GM19397 (cell line): Measurements from ENCODE around the gene STRADA.

ENCODE experiments used
- ATAC-seq: cut with Tn5 transposase; IDR thresholded peaks from one replicate; pipeline ENCODE4 v1.9.1; 2021; ENCODE audit warnings: mild to moderate bottlenecking, moderate library complexity; ENCODE audit not compliant: unreplicated experiment

STRADA gene

GRCh38 chr17:63701868-63702720 lies 39.5 kb downstream of the STRADA start:
- ATAC-seq: no peak

- ATAC-seq: no peak
Measured at GRCh38 chr17:63701456-63701820, 40.2 kb downstream of the STRADA start.

GRCh38 chr17:63700528-63701455 lies 40.8 kb downstream of the STRADA start:
- peak; percentile 22 for ATAC-seq

GRCh38 chr17:63699638-63700527 lies 41.7 kb downstream of the STRADA start, which contains the start of gene LIMD2:
Gene LIMD2 (minus strand): TSS chr17:63700125. CDS start chr17:63699298, 827 bp downstream.
- ATAC-seq: peak; percentile 23

- ATAC-seq: peak; percentile 36
Measured at GRCh38 chr17:63698886-63699637, 42.5 kb downstream of the STRADA start.

- no peak for ATAC-seq
Measured at GRCh38 chr17:63698381-63698885, 43.2 kb downstream of the STRADA start.

- ATAC-seq: no peak
Measured at GRCh38 chr17:63697341-63698286, 44.0 kb downstream of the STRADA start.

- ATAC-seq: no peak
Measured at GRCh38 chr17:63696381-63696961, 45.1 kb downstream of the STRADA start.

- ATAC-seq: no peak
Measured at GRCh38 chr17:63695889-63696288, 45.7 kb downstream of the STRADA start.

- no peak for ATAC-seq
Measured at GRCh38 chr17:63694950-63695773, 46.4 kb downstream of the STRADA start.

- ATAC-seq: no peak
Measured at GRCh38 chr17:63694229-63694949, 47.2 kb downstream of the STRADA start.

GRCh38 chr17:63693411-63694113 lies 48.0 kb downstream of the STRADA start:
- ATAC-seq: no peak

GRCh38 chr17:63692195-63692816 lies 49.3 kb downstream of the STRADA start:
- ATAC-seq: no peak

- ATAC-seq: no peak
Measured at GRCh38 chr17:63689479-63689878, 52.1 kb downstream of the STRADA start.

- no peak for ATAC-seq
Measured at GRCh38 chr17:63688396-63689020, 53.1 kb downstream of the STRADA start.
